K562 (cell line): ENCODE data around the gene SHISAL1.

Source experiments
- DPF2 ChIP-seq: fragments of 450-650 bp; IDR thresholded peaks from 2 replicates; pipeline ENCODE4 v1.6.1; 2016
- EP300 ChIP-seq: IDR thresholded peaks from 2 replicates; pipeline ENCODE4 v1.6.1; 2012; ENCODE audit warnings: low read length, improper control_type of control experiment
- FOXK1 ChIP-seq: sonication (generic); formaldehyde crosslinking; IDR thresholded peaks from 2 replicates; pipeline ENCODE4 v1.8.0; 2022; ENCODE audit warnings: missing genetic modification reagents, mild to moderate bottlenecking, borderline replicate concordance
- JUND ChIP-seq, 2 experiments: IDR thresholded peaks; 2 replicates in 1 of 2; 3 replicates in 1 of 2; pipeline ENCODE4 v1.6.1; 2011; ENCODE audit warnings: borderline replicate concordance in 2 of 2, low read depth in 2 of 2, low read length in 2 of 2, improper control_type of control experiment in 1 of 2, missing biosample characterization in 1 of 2, missing genetic modification characterization in 1 of 2, missing genetic modification reagents in 1 of 2
- SREBF1 ChIP-seq: fragments of 150-350 bp; IDR thresholded peaks from 2 replicates; pipeline ENCODE4 v1.6.1; 2014; ENCODE audit warnings: antibody characterized with exemption, low read depth, low read length, borderline replicate concordance
- YY1 ChIP-seq, 3 experiments: IDR thresholded peaks; 2 replicates each; pipeline ENCODE4 v1.6.1; 2011; ENCODE audit warnings: low read length in 2 of 3, mild to moderate bottlenecking in 2 of 3, moderate library complexity in 2 of 3, borderline replicate concordance in 1 of 3, control low read depth in 1 of 3, low read depth in 1 of 3; ENCODE audit not compliant: insufficient read depth in 3 of 3, insufficient replicate concordance in 2 of 3, control insufficient read depth in 1 of 3, insufficient read length in 1 of 3; ENCODE audit errors: extremely low read depth in 1 of 3
- TF ChIP-seq, protein P1 (sequence below): sonication (generic); formaldehyde crosslinking; IDR thresholded peaks from 2 replicates; pipeline ENCODE4 v1.9.0; 2022; ENCODE audit warnings: mild to moderate bottlenecking, missing genetic modification reagents
- TF ChIP-seq, protein P2 (sequence below): sonication (generic); formaldehyde crosslinking; IDR thresholded peaks from 2 replicates; pipeline ENCODE4 v1.8.0; 2022; ENCODE audit warnings: mild to moderate bottlenecking, low read depth, missing genetic modification reagents
- TF ChIP-seq, protein P3 (sequence below): fragments of 250-450 bp; sonication (Bioruptor Pico); IDR thresholded peaks from 2 replicates; pipeline ENCODE4 v1.5.0; 2021; ENCODE audit warnings: mild to moderate bottlenecking, borderline replicate concordance

DNA sequence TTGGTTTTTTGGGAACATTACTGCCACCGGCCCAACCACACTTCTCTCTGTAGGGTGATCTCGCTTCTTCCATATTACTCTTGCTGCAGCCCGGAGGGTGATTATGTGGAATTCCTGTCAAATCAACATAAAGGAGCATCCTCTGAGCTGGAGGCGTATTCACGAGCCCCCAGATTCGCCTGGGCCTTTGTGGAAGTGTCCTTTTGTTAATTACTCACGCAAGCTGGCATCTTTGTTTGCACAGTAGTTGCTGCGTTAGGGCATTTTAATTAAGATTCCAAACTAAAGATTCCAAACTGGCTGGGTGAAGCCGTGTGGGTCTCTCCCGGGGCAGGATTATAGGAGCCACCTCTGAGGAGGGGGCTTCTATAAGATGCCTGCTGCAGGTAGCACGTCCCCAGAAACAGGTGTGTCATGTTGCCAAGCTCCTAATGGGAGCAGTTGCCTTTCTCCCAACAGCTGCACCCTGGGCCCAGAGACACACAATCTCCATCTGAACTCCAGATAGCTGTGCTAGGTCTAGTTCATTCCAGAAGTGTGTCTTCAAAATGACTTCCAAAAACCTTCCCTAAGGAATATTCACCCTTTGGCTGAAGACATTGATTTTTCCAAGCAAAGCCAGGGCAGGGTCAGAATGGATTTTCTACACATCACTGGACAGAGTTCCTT is 40.9 kb downstream of the SHISAL1 start:
- TF ChIP-seq, protein P1, sequence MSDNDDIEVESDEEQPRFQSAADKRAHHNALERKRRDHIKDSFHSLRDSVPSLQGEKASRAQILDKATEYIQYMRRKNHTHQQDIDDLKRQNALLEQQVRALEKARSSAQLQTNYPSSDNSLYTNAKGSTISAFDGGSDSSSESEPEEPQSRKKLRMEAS (CRISPR knock-in tag), result no peak
- TF ChIP-seq SREBF1 (no peak), FOXK1 (CRISPR knock-in tag) (no peak), DPF2 (no peak), EP300 (no peak), YY1 (IDR thresholded peaks at IDR 0.05; ENCODE audit: borderline replicate concordance in 1 of 3, control insufficient read depth in 1 of 3, extremely low read depth in 1 of 3, insufficient read depth in 3 of 3, insufficient read length in 1 of 3, insufficient replicate concordance in 2 of 3, low read depth in 1 of 3, low read length in 2 of 3) (no peak), JUND (IDR thresholded peaks at IDR 0.05; ENCODE audit: borderline replicate concordance, low read depth, low read length) (no peak), JUND (tag; IDR thresholded peaks at IDR 0.05; ENCODE audit: borderline replicate concordance, low read depth, low read length) (no peak)
- TF ChIP-seq, protein P2, sequence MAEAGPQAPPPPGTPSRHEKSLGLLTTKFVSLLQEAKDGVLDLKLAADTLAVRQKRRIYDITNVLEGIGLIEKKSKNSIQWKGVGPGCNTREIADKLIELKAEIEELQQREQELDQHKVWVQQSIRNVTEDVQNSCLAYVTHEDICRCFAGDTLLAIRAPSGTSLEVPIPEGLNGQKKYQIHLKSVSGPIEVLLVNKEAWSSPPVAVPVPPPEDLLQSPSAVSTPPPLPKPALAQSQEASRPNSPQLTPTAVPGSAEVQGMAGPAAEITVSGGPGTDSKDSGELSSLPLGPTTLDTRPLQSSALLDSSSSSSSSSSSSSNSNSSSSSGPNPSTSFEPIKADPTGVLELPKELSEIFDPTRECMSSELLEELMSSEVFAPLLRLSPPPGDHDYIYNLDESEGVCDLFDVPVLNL (CRISPR knock-in tag), result no peak
- TF ChIP-seq, protein P3, sequence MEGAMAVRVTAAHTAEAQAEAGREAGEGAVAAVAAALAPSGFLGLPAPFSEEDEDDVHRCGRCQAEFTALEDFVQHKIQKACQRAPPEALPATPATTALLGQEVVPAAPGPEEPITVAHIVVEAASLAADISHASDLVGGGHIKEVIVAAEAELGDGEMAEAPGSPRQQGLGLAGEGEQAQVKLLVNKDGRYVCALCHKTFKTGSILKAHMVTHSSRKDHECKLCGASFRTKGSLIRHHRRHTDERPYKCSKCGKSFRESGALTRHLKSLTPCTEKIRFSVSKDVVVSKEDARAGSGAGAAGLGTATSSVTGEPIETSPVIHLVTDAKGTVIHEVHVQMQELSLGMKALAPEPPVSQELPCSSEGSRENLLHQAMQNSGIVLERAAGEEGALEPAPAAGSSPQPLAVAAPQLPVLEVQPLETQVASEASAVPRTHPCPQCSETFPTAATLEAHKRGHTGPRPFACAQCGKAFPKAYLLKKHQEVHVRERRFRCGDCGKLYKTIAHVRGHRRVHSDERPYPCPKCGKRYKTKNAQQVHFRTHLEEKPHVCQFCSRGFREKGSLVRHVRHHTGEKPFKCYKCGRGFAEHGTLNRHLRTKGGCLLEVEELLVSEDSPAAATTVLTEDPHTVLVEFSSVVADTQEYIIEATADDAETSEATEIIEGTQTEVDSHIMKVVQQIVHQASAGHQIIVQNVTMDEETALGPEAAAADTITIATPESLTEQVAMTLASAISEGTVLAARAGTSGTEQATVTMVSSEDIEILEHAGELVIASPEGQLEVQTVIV (CRISPR knock-in tag), result no peak
